HepG2 (cell line): ENCODE data around the gene C2orf49. TPM values are rescaled to one million over a fixed set of nuclear protein-coding genes. Genes with fewer than 3 reads are reported as not detected.

Experiments
- EED ChIP-seq: sonication (generic); formaldehyde crosslinking; IDR thresholded peaks from 2 replicates; pipeline ENCODE4 v1.5.0; 2020; ENCODE audit warnings: mild to moderate bottlenecking, missing genetic modification reagents
- ERF ChIP-seq: IDR thresholded peaks from 2 replicates; pipeline ENCODE4 v1.6.1; 2018; ENCODE audit warnings: missing biosample characterization, missing genetic modification reagents
- ISL2 ChIP-seq: sonication (generic); formaldehyde crosslinking; IDR thresholded peaks from 2 replicates; pipeline ENCODE4 v1.5.0; 2020; ENCODE audit warnings: missing genetic modification reagents
- POLR2A ChIP-seq, 2 experiments: IDR thresholded peaks; 2 replicates each; pipeline ENCODE4 v1.6.1; 2011; ENCODE audit warnings: low read depth in 2 of 2, low read length in 2 of 2, mild to moderate bottlenecking in 1 of 2, moderate library complexity in 1 of 2; ENCODE audit not compliant: insufficient read depth in 1 of 2
- PRDM10 ChIP-seq: sonication (generic); formaldehyde crosslinking; IDR thresholded peaks from 2 replicates; pipeline ENCODE4 v1.4.0; 2020; ENCODE audit warnings: low read depth, missing genetic modification reagents
- RNF2 ChIP-seq: fragments of 450-650 bp; conservative IDR thresholded peaks from 2 replicates; pipeline ENCODE4 v1.6.1; 2016; ENCODE audit warnings: low read depth
- SRY ChIP-seq: sonication (generic); formaldehyde crosslinking; IDR thresholded peaks from 2 replicates; pipeline ENCODE4 v1.8.0; 2022; ENCODE audit warnings: mild to moderate bottlenecking, missing genetic modification reagents
- TERF1 ChIP-seq: sonication (generic); formaldehyde crosslinking; IDR thresholded peaks from 2 replicates; pipeline ENCODE4 v1.8.0; 2022; ENCODE audit warnings: mild to moderate bottlenecking, missing genetic modification reagents, moderate library complexity
- THAP8 ChIP-seq: sonication (generic); formaldehyde crosslinking; IDR thresholded peaks from 2 replicates; pipeline ENCODE4 v1.5.1; 2020; ENCODE audit warnings: missing genetic modification reagents, mild to moderate bottlenecking, borderline replicate concordance
- YY1 ChIP-seq: IDR thresholded peaks from 2 replicates; pipeline ENCODE4 v1.6.1; 2011; ENCODE audit warnings: low read length, low read depth, moderate library complexity, mild to moderate bottlenecking; ENCODE audit not compliant: insufficient read depth, insufficient replicate concordance
- ZFP36L1 ChIP-seq: sonication (generic); formaldehyde crosslinking; IDR thresholded peaks from 2 replicates; pipeline ENCODE4 v1.8.0; 2022; ENCODE audit warnings: mild to moderate bottlenecking, missing genetic modification reagents, moderate library complexity
- ZNF605 ChIP-seq: sonication (generic); formaldehyde crosslinking; IDR thresholded peaks from 2 replicates; pipeline ENCODE4 v1.8.0; 2022; ENCODE audit warnings: mild to moderate bottlenecking, missing genetic modification reagents
- ZNF687 ChIP-seq: sonication (generic); formaldehyde crosslinking; IDR thresholded peaks from 2 replicates; pipeline ENCODE4 v1.5.1; 2020; ENCODE audit warnings: mild to moderate bottlenecking, missing genetic modification reagents, moderate library complexity
- ZNF776 ChIP-seq: sonication (generic); formaldehyde crosslinking; IDR thresholded peaks from 2 replicates; pipeline ENCODE4 v1.4.0; 2020; ENCODE audit warnings: mild to moderate bottlenecking, missing genetic modification reagents
- polyA plus RNA-seq, 8 experiments: library from polyadenylated mRNA; depleted of rRNA in 3 of 8; stranded (reverse) in 7 of 8; unstranded in 1 of 8; fragments of >200 nt; fragmentation: Illumina TruSeq in 4 of 8; extraction: Trizol in 4 of 8; gene quantifications; 2 replicates each; pipeline versions ENCODE4 v1.2.1 to v1.2.3, GENCODE V29; 2011 to 2016; ENCODE audit warnings: low read depth in 4 of 8, missing spikeins in 1 of 8, mixed read lengths in 1 of 8; ENCODE audit not compliant: insufficient read depth in 1 of 8
- total RNA-seq, 5 experiments: library from RNA; depleted of rRNA; stranded (reverse); fragments of >200 nt; fragmentation: Illumina TruSeq; extraction: Trizol; gene quantifications; 2 replicates each; pipeline ENCODE4 v1.2.3, GENCODE V29; 2016; ENCODE audit warnings: low read depth in 1 of 5
- TF ChIP-seq, protein P1 (sequence below): sonication (generic); formaldehyde crosslinking; conservative IDR thresholded peaks from 2 replicates; pipeline ENCODE4 v1.4.0; 2020; ENCODE audit warnings: missing genetic modification reagents

The C2orf49 gene
- total and polyA plus RNA-seq, 2 of the 13 experiments (the other 11 are each of a cell fraction or from before 2014, with no cell fraction given) = 24.7 to 28.8 TPM

DNA sequence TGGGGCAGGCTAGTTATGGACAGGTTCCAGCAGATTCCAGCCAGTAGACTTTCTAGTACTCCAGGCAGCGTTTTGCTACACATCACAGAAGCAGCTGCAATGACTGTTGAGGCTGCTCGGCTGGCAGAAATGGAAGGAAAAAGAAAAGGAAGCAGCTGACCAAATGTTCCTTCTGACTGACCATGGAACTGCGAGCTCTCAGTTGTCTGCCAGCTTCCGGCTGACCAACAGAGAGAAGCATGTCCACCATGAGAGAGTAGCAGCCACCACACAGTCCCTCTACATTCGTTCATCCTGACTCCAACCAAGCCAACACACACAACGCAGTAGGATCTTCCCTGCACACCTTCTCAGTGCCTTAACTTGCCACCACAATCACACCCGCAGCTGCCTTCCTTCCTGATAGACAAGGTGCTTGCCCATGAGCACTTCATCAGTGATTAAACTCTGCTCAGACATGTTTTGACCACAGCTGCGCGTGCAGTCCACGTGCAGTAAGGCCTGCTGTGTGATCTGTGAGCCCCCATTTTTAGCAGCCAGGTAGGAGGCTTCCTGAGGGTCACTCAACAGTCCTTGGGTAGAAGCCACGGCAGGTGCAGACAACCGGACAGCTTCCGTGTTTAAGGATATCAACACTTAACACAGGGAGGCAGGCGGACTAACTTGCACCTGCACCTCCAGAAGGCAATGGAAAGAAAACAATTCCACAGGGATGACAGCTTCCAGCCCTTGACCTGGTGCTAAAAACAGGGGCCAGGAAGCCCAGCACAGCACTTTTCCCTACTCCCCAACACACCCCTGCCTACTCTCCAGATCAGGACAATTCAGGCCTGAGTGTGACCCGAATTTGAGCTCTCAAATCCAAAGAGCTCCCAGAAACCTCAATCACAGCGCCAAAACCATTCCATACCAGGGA, 8.8 kb upstream of the C2orf49 start (continued):
- TF ChIP-seq, protein P1, sequence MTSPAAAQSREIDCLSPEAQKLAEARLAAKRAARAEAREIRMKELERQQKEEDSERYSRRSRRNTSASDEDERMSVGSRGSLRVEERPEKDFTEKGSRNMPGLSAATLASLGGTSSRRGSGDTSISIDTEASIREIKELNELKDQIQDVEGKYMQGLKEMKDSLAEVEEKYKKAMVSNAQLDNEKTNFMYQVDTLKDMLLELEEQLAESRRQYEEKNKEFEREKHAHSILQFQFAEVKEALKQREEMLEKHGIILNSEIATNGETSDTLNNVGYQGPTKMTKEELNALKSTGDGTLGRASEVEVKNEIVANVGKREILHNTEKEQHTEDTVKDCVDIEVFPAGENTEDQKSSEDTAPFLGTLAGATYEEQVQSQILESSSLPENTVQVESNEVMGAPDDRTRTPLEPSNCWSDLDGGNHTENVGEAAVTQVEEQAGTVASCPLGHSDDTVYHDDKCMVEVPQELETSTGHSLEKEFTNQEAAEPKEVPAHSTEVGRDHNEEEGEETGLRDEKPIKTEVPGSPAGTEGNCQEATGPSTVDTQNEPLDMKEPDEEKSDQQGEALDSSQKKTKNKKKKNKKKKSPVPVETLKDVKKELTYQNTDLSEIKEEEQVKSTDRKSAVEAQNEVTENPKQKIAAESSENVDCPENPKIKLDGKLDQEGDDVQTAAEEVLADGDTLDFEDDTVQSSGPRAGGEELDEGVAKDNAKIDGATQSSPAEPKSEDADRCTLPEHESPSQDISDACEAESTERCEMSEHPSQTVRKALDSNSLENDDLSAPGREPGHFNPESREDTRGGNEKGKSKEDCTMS = no peak
- TF ChIP-seq RNF2 (peak; percentile 89), THAP8 (CRISPR knock-in tag) (peak; percentile 17; the same call in 1 of the 2 replicates), ZNF687 (CRISPR knock-in tag) (peak; percentile 100), ZNF605 (peak; percentile 95), SRY (peak; percentile 87; the same call in 1 of the 2 replicates), ZFP36L1 (0 out of 2 replicates have a peak, but pooled peaks have one; percentile 73), ERF (peak; percentile 85), EED (CRISPR knock-in tag) (peak; percentile 89), ZNF776 (no peak), PRDM10 (0 out of 2 replicates have a peak, but pooled peaks have one; percentile 19), TERF1 (no peak), ISL2 (peak; percentile 47; the same call in 1 of the 2 replicates), YY1 (peak; percentile 81), POLR2A (IDR thresholded peaks at IDR 0.05; ENCODE audit: insufficient read depth in 1 of 2, low read depth in 2 of 2, low read length in 2 of 2) (peak; percentile 50 to 53; a peak in 3 of 4 replicates)
